ENCODE measurements around the gene LTB4R2.

LTB4R2 gene

GRCh38 chr14:24335461-24336171 is 25.7 kb downstream of the LTB4R2 start:
- Histone ChIP-seq H4K5ac (ENCODE audit: low read length) (no peak overlapping the region), H3K27me3 (ENCODE audit: insufficient read depth, low read length, poor library complexity) (peaks cover 49% of the 10 kb centered on the region), H3K4me3 (ENCODE audit: low read length) (no peak overlapping the region), H2AK5ac (ENCODE audit: low read length) (no peak overlapping the region), H3K4me2 (ENCODE audit: low read length) (no peak overlapping the region), H3K56ac (ENCODE audit: low read length) (peak overlapping the region; percentile 83), H3K36me3 (ENCODE audit: control insufficient read depth, insufficient read depth, low read length) (no peaks in the 10 kb centered on the region), H3K4me1 (ENCODE audit: control insufficient read depth, low read depth, low read length) (peaks cover 2% of the 10 kb centered on the region), H3K79me1 (ENCODE audit: low read length) (no peaks in the 10 kb centered on the region), H2BK5ac (ENCODE audit: low read length) (no peak overlapping the region), H3K27ac (ENCODE audit: low read depth, low read length) (no peak overlapping the region), H3K18ac (ENCODE audit: low read length) (no peak overlapping the region), H3K9ac (ENCODE audit: low read length) (no peak overlapping the region), H2BK15ac (replicated peaks; ENCODE audit: low read depth) (no peak overlapping the region), H2BK120ac (ENCODE audit: low read depth, low read length) (no peak overlapping the region), H3K23ac (ENCODE audit: low read length) (no peak overlapping the region), H3K79me2 (ENCODE audit: control insufficient read depth, insufficient read depth, low read length) (no peaks in the 10 kb centered on the region), H3K4ac (ENCODE audit: low read depth, low read length) (no peak overlapping the region), H4K8ac (ENCODE audit: low read depth, low read length) (no peak overlapping the region)
- peak; percentile 49 for DNase-seq
- no CpG with 5 or more reads among the region's 12 CpGs for WGBS (ENCODE audit: extremely low coverage, insufficient coverage, low lambda C conversion rate)

- H3K4me3 ChIP-seq (ENCODE audit: low read length) = no peak overlapping the region
- H3K36me3 ChIP-seq (ENCODE audit: control insufficient read depth, insufficient read depth, low read length) = no peaks in the 10 kb centered on the region
- DNase-seq = no peak
- H3K27ac ChIP-seq (ENCODE audit: low read depth, low read length) = no peak overlapping the region
- H3K4me1 ChIP-seq (ENCODE audit: control insufficient read depth, low read depth, low read length) = peaks cover 2% of the 10 kb centered on the region
- no peak overlapping the region for H3K9ac ChIP-seq (ENCODE audit: low read length)
- no peaks in the 10 kb centered on the region for H3K79me1 ChIP-seq (ENCODE audit: low read length)
- H3K27me3 ChIP-seq (ENCODE audit: insufficient read depth, low read length, poor library complexity) = peaks cover 55% of the 10 kb centered on the region
- WGBS (ENCODE audit: extremely low coverage, insufficient coverage, low lambda C conversion rate) = no CpG with 5 or more reads among the region's 7 CpGs
- H3K18ac ChIP-seq (ENCODE audit: low read length) = no peak overlapping the region
- no peak overlapping the region for H2BK15ac ChIP-seq (replicated peaks; ENCODE audit: low read depth)
- H4K8ac ChIP-seq (ENCODE audit: low read depth, low read length) = no peak overlapping the region
- H2BK5ac ChIP-seq (ENCODE audit: low read length) = no peak overlapping the region
- H3K23ac ChIP-seq (ENCODE audit: low read length) = no peak overlapping the region
- no peak overlapping the region for H2AK5ac ChIP-seq (ENCODE audit: low read length)
- no peak overlapping the region for H3K56ac ChIP-seq (ENCODE audit: low read length)
- no peak overlapping the region for H4K5ac ChIP-seq (ENCODE audit: low read length)
- no peak overlapping the region for H2BK120ac ChIP-seq (ENCODE audit: low read depth, low read length)
- H3K79me2 ChIP-seq (ENCODE audit: control insufficient read depth, insufficient read depth, low read length) = no peaks in the 10 kb centered on the region
- H3K4ac ChIP-seq (ENCODE audit: low read depth, low read length) = no peak overlapping the region
- no peak overlapping the region for H3K4me2 ChIP-seq (ENCODE audit: low read length)
These were observed 27.3 kb downstream of the LTB4R2 start for GRCh38 chr14:24337144-24337823.

GRCh38 chr14:24337824-24338175 is 27.9 kb downstream of the LTB4R2 start:
- no peak overlapping the region for H3K4me2 ChIP-seq (ENCODE audit: low read length)
- no peak overlapping the region for H3K18ac ChIP-seq (ENCODE audit: low read length)
- H3K79me1 ChIP-seq (ENCODE audit: low read length) = no peaks in the 10 kb centered on the region
- DNase-seq = no peak
- H2AK5ac ChIP-seq (ENCODE audit: low read length) = no peak overlapping the region
- H2BK5ac ChIP-seq (ENCODE audit: low read length) = no peak overlapping the region
- no peak overlapping the region for H4K8ac ChIP-seq (ENCODE audit: low read depth, low read length)
- no peak overlapping the region for H2BK15ac ChIP-seq (replicated peaks; ENCODE audit: low read depth)
- H3K4me1 ChIP-seq (ENCODE audit: control insufficient read depth, low read depth, low read length) = peaks cover 2% of the 10 kb centered on the region
- no peak overlapping the region for H3K4me3 ChIP-seq (ENCODE audit: low read length)
- H3K9ac ChIP-seq (ENCODE audit: low read length) = no peak overlapping the region
- H3K56ac ChIP-seq (ENCODE audit: low read length) = no peak overlapping the region
- no CpG with 5 or more reads among the region's 8 CpGs for WGBS (ENCODE audit: extremely low coverage, insufficient coverage, low lambda C conversion rate)
- no peak overlapping the region for H4K5ac ChIP-seq (ENCODE audit: low read length)
- no peak overlapping the region for H2BK120ac ChIP-seq (ENCODE audit: low read depth, low read length)
- H3K79me2 ChIP-seq (ENCODE audit: control insufficient read depth, insufficient read depth, low read length) = no peaks in the 10 kb centered on the region
- no peak overlapping the region for H3K4ac ChIP-seq (ENCODE audit: low read depth, low read length)
- H3K27ac ChIP-seq (ENCODE audit: low read depth, low read length) = no peak overlapping the region
- H3K27me3 ChIP-seq (ENCODE audit: insufficient read depth, low read length, poor library complexity) = peaks cover 55% of the 10 kb centered on the region
- H3K36me3 ChIP-seq (ENCODE audit: control insufficient read depth, insufficient read depth, low read length) = no peaks in the 10 kb centered on the region
- H3K23ac ChIP-seq (ENCODE audit: low read length) = no peak overlapping the region

- H3K56ac ChIP-seq (ENCODE audit: low read length) = no peak overlapping the region
- H3K18ac ChIP-seq (ENCODE audit: low read length) = no peak overlapping the region
- no peak overlapping the region for H3K27ac ChIP-seq (ENCODE audit: low read depth, low read length)
- H3K79me2 ChIP-seq (ENCODE audit: control insufficient read depth, insufficient read depth, low read length) = no peaks in the 10 kb centered on the region
- no peak overlapping the region for H4K5ac ChIP-seq (ENCODE audit: low read length)
- H4K8ac ChIP-seq (ENCODE audit: low read depth, low read length) = no peak overlapping the region
- no peak overlapping the region for H3K9ac ChIP-seq (ENCODE audit: low read length)
- H2BK5ac ChIP-seq (ENCODE audit: low read length) = no peak overlapping the region
- H3K4me3 ChIP-seq (ENCODE audit: low read length) = no peak overlapping the region
- no peaks in the 10 kb centered on the region for H3K36me3 ChIP-seq (ENCODE audit: control insufficient read depth, insufficient read depth, low read length)
- no peak overlapping the region for H2BK120ac ChIP-seq (ENCODE audit: low read depth, low read length)
- no peak overlapping the region for H3K23ac ChIP-seq (ENCODE audit: low read length)
- no CpG with 5 or more reads among the region's 14 CpGs for WGBS (ENCODE audit: extremely low coverage, insufficient coverage, low lambda C conversion rate)
- no peak overlapping the region for H2BK15ac ChIP-seq (replicated peaks; ENCODE audit: low read depth)
- no peaks in the 10 kb centered on the region for H3K79me1 ChIP-seq (ENCODE audit: low read length)
- H3K4me2 ChIP-seq (ENCODE audit: low read length) = no peak overlapping the region
- H2AK5ac ChIP-seq (ENCODE audit: low read length) = no peak overlapping the region
- DNase-seq = no peak
- H3K4me1 ChIP-seq (ENCODE audit: control insufficient read depth, low read depth, low read length) = peaks cover 2% of the 10 kb centered on the region
- peaks cover 52% of the 10 kb centered on the region for H3K27me3 ChIP-seq (ENCODE audit: insufficient read depth, low read length, poor library complexity)
- H3K4ac ChIP-seq (ENCODE audit: low read depth, low read length) = no peak overlapping the region
These were observed 28.9 kb downstream of the LTB4R2 start for GRCh38 chr14:24338843-24339242.

GRCh38 chr14:24339284-24340151 is 29.6 kb downstream of the LTB4R2 start, which contains the start of gene RIPK3:
Gene RIPK3 (minus strand): TSS chr14:24339991. CDS start chr14:24339826, 165 bp downstream.
- Histone ChIP-seq H3K4me2 (ENCODE audit: low read length) (peak within 1 kb of the TSS; percentile 83), H3K79me2 (ENCODE audit: control insufficient read depth, insufficient read depth, low read length) (no peaks in the 10 kb centered on the region), H3K27ac (ENCODE audit: low read depth, low read length) (no peak within 1 kb of the TSS), H2BK5ac (ENCODE audit: low read length) (no peak within 1 kb of the TSS), H4K5ac (ENCODE audit: low read length) (no peak within 1 kb of the TSS), H3K27me3 (ENCODE audit: insufficient read depth, low read length, poor library complexity) (peaks cover 47% of the 10 kb centered on the region), H3K9ac (ENCODE audit: low read length) (peak within 1 kb of the TSS; percentile 34), H3K4me3 (ENCODE audit: low read length) (peak within 1 kb of the TSS; percentile 41), H4K8ac (ENCODE audit: low read depth, low read length) (no peak within 1 kb of the TSS), H3K4me1 (ENCODE audit: control insufficient read depth, low read depth, low read length) (peaks cover 2% of the 10 kb centered on the region), H3K56ac (ENCODE audit: low read length) (peak within 1 kb of the TSS; percentile 73), H2BK120ac (ENCODE audit: low read depth, low read length) (no peak within 1 kb of the TSS), H3K23ac (ENCODE audit: low read length) (no peak within 1 kb of the TSS), H3K79me1 (ENCODE audit: low read length) (no peaks in the 10 kb centered on the region), H3K18ac (ENCODE audit: low read length) (no peak within 1 kb of the TSS), H3K36me3 (ENCODE audit: control insufficient read depth, insufficient read depth, low read length) (no peaks in the 10 kb centered on the region), H3K4ac (ENCODE audit: low read depth, low read length) (no peak within 1 kb of the TSS), H2BK15ac (replicated peaks; ENCODE audit: low read depth) (no peak within 1 kb of the TSS), H2AK5ac (ENCODE audit: low read length) (no peak within 1 kb of the TSS)
- no peak for DNase-seq
- no CpG with 5 or more reads among the region's 51 CpGs for WGBS (ENCODE audit: extremely low coverage, insufficient coverage, low lambda C conversion rate)

Measured in mesendoderm (in vitro differentiated cells).